ENCODE measurements around the gene KLHL10.

DNA sequence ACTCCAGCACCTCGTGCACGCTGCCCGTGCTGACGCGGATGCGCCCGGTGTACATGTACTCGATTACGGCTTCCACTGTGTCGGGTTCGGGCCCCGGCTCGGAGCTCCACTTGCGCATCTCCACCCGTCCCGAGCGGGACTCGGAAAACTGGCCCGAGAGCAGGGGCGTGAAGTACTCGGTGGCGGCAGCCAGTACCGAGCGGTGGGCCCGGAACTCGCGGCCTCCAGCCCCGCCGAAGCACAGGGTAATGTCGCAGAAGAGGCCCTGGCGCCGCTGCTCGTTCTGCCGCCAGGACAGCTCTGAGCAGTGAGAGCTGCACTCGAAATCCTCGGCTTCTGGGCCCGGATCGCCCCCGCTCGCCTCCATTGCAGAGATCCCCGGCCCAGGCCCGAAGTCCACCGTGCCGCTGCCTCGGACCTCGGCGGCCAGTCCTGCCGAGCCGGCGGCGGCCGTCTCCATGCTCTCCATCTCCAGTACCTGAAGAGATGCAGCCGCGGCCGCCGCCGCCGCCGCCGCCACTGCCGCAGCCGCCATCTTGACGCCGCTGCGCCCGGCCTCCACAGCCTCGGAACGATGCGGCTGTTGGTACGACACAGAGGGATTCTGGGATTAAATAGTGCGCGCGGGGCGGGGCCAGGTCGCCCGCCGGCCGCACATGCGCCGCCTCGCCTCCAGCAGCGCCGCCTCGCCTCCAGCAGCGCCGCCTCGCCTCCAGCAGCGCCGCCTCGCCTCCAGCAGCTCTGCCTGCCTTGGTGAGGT lies 27.4 kb downstream of the KLHL10 start, which contains the start of gene KLHL11:
- peak in 2 of 4 donors; percentile 87 to 91 for TF ChIP-seq POLR2A (IDR thresholded peaks at IDR 0.05)
- TF ChIP-seq, protein P1, sequence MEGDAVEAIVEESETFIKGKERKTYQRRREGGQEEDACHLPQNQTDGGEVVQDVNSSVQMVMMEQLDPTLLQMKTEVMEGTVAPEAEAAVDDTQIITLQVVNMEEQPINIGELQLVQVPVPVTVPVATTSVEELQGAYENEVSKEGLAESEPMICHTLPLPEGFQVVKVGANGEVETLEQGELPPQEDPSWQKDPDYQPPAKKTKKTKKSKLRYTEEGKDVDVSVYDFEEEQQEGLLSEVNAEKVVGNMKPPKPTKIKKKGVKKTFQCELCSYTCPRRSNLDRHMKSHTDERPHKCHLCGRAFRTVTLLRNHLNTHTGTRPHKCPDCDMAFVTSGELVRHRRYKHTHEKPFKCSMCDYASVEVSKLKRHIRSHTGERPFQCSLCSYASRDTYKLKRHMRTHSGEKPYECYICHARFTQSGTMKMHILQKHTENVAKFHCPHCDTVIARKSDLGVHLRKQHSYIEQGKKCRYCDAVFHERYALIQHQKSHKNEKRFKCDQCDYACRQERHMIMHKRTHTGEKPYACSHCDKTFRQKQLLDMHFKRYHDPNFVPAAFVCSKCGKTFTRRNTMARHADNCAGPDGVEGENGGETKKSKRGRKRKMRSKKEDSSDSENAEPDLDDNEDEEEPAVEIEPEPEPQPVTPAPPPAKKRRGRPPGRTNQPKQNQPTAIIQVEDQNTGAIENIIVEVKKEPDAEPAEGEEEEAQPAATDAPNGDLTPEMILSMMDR (IDR thresholded peaks at IDR 0.05): peak in 1 of 6 experiments; percentile 25

Measured in esophagus squamous epithelium (tissue), 4 donors.